GM12874 (cell line): ENCODE measurements around the gene CARD9.

Experiments
- TF ChIP-seq, protein P1 (sequence below): IDR thresholded peaks from 2 replicates; pipeline ENCODE4 v1.5.1; 2011; ENCODE audit warnings: low read depth, mild to moderate bottlenecking, control low read depth, low read length, moderate library complexity; ENCODE audit not compliant: insufficient read depth

CARD9 gene

GRCh38 chr9:136371533-136371880, 2.0 kb downstream of the CARD9 start:
- TF ChIP-seq, protein P1, sequence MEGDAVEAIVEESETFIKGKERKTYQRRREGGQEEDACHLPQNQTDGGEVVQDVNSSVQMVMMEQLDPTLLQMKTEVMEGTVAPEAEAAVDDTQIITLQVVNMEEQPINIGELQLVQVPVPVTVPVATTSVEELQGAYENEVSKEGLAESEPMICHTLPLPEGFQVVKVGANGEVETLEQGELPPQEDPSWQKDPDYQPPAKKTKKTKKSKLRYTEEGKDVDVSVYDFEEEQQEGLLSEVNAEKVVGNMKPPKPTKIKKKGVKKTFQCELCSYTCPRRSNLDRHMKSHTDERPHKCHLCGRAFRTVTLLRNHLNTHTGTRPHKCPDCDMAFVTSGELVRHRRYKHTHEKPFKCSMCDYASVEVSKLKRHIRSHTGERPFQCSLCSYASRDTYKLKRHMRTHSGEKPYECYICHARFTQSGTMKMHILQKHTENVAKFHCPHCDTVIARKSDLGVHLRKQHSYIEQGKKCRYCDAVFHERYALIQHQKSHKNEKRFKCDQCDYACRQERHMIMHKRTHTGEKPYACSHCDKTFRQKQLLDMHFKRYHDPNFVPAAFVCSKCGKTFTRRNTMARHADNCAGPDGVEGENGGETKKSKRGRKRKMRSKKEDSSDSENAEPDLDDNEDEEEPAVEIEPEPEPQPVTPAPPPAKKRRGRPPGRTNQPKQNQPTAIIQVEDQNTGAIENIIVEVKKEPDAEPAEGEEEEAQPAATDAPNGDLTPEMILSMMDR = no peak

DNA sequence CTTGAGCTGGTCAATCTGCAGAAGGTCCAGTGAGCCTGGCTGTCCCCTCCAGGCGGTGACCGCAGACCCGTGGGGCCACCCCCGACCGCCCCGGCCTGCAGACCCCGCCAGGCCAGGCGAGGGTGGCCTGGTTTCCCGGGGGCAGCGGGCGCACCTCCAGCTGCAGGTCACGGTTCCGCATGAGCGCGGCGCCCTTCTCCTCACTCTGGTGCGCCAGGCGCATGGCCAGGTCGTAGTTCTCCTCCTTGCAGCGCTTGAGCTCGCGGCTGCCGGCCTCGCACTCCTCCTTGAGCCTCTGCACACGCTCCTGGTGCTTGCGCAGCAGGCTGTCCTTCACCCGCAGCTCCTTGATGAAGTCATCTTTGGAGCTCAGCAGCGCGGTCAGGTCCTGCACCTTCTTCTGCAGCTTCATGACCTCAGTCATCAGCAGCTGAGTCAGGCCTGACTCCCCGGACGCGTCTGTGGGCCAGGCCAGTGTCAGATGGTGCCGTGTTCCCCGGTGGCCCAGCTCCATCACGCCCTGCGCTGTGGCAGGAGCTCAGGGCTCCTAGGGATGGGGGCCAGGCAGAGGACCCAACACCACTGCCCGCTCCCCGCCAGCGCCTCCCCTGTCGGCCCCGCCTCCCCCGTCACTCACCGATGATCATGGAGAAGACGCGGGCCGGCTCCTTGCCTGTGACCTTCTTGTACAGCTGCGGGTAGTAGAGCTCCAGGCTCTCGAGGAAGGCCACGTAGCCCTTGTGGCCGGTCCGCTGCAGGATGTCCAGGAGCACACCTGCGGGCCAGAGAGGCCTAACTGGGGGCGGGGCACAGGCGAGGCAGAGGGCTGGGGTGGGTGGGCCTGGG, 2.6 kb downstream of the CARD9 start:
- TF ChIP-seq, protein P1 = no peak

DNA sequence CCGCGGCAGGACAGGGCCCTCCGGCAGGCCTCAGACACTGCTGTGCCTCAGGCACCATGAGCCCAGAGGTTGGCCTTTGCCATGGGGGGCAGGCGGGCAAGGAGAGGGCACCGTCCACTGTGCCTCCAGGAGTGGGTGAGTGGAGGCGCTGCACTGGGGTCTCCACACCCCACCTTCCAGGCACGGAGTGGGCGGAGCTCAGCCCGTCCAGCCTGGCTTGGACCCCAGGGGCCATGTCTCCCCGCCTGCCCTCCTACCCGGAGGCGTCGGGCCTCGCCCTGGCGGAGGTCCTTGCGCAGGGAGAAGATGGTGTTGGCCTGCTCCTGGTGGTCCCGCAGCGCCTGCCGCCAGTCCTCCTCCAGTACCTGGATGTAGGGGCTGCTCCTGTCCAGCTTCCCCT, 3.4 kb downstream of the CARD9 start:
- TF ChIP-seq, protein P1 = no peak

GRCh38 chr9:136368190-136368589, 5.3 kb downstream of the CARD9 start:
- TF ChIP-seq, protein P1 = no peak

DNA sequence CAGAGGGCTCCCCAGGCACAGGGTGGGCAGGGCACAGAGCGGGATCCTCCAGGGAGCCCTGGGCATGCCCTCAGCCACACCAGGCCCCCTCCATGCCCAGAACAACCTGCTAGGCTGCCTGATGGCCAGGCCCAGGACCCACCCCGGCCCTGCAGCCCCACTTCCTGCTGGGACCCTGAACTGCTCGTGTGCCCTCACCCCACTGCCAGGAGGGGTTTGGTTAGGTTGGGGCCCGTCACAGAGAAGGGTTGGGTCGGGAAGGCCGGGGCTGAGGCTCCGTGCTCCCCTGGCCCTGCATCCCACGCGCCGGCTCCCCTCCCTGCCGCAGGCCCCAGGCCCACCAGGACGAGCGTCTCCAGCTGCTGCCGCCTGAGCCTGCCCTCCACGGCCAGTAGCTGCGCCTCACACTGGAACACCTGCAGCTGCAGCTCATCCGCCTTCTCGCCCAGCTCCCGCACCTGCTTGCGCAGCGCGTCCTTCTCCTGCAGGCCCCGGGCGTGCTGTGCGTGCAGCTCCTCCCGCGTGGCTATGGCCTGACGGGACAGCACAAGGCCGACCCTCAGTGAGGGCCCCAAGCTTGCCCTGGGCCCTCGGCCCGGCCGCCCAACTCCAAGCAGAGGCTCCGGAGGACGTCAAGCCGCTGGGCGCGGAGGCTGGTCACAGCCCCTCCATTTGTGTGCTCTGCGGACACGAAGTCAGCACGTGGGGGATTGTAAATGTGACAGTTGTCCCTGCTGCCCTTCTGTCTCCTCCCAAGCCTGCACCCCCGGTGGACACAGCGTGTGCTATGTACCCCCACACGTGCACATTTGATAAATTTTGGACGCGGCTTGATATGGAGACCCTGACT, 5.9 kb downstream of the CARD9 start:
- TF ChIP-seq, protein P1 = no peak

GRCh38 chr9:136366826-136367225, 6.6 kb downstream of the CARD9 start:
- TF ChIP-seq, protein P1 = no peak

DNA sequence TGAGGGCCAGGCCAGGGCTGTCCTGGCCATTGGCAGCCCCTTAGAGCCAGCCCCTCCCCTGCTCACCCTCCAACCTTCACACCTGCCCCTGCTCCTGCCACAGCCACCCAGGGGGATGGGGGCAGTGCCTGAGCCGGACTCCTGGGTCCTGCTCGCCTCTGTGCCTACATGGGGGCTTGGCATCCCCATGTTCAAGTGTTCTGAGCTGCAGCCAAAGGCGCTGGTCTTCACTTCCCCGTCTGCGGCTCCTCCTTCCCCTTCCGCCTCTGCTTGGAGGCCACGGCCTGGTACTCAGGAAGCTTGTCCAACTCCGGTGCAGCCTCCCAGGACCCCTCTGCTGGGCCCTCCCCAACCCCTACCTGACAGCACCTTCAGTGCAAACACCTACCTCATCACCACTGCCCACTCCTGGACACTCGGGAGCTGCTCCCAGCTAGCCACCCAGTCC, 7.7 kb downstream of the CARD9 start:
- TF ChIP-seq, protein P1 = no peak
